HAP-1 (cell line): ENCODE data around the gene FHOD3.
"Not testable (repeated sequence)": the region's sequence is repeated elsewhere in the genome, so short reads cannot be mapped to it uniquely, and the experiment has no call there.

ENCODE experiments used
- DNase-seq, 2 experiments: peaks; one replicate each; pipeline ENCODE4 v3.0.0-alpha.2; 2016 to 2020; ENCODE audit warnings: low spot score in 2 of 2
- H3K27me3 ChIP-seq: fragments of 250-450 bp; sonication (Bioruptor Pico); 2 replicates; pipeline ENCODE4 v1.5.1; 2020; ENCODE audit warnings: low read depth, mild to moderate bottlenecking, moderate library complexity
- H3K36me3 ChIP-seq: fragments of 250-450 bp; sonication (Bioruptor Pico); replicated peaks from 2 replicates; pipeline ENCODE4 v1.5.1; 2020; ENCODE audit warnings: mild to moderate bottlenecking
- H3K4me1 ChIP-seq: fragments of 250-450 bp; sonication (Bioruptor Pico); 2 replicates; pipeline ENCODE4 v1.5.1; 2020; ENCODE audit warnings: mild to moderate bottlenecking
- H3K4me3 ChIP-seq: fragments of 250-450 bp; sonication (Bioruptor Pico); 2 replicates; pipeline ENCODE4 v1.5.1; 2020; ENCODE audit warnings: mild to moderate bottlenecking, moderate library complexity
- H3K9me3 ChIP-seq: fragments of 250-450 bp; sonication (Bioruptor Pico); 2 replicates; pipeline ENCODE4 v1.5.1; 2020; ENCODE audit warnings: mild to moderate bottlenecking, moderate library complexity
- in situ Hi-C: fragments of 300-500 bp; cut with MboI; formaldehyde crosslinking; loops from 3 replicates; pipeline ENCODE4 v1.14.3; 2020; ENCODE audit warnings: low sequenced_read_pairs, inconsistent platforms, mixed read lengths

Gene FHOD3

DNA sequence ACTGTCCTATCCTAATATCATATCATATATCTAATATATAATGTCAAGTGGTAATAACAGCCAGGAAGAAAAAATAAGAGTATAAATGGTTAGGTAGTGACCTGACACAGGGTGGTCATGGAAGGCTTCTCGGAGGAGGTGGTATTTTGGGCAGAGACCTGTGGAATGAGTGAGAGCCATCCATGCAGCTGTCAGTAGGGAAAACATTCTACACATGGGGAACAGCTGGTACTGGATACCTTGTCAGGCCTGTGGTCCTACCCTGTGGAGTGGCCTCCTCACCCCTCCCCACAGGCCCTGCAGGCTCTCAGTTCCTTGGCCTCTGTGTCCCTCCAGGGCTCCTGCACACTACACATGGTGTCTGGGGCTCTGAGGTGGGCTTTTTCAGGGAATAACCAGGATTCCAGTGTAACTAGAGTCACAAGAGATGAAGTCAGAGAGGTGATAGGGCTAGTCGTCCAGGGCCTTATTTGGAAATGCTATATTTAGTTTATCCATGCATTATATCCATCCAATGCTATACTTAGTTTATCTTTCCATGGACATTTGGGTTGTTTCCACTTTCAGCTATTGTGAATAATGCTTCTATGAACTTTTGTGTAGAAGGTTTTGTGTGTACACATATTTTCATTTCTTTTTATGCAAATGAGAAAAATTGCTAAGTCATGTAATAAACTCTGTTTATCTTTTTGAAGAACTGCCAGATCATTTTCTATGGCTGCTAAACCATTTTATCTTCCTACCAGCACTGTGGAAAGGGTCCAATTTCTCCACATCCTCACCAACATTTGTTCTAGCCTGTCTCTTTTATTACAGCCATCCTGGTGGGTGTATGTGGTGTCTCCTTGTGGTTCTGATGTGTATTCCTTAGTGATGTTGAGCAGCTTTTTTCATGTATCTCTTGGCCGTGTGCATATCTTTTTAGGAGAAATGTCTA lies 455.7 kb downstream of the FHOD3 start:
- Histone ChIP-seq H3K36me3 (no peaks in the 10 kb centered on the region), H3K4me1 (no peaks in the 10 kb centered on the region), H3K9me3 (no peaks in the 10 kb centered on the region), H3K27me3 (no peaks in the 10 kb centered on the region), H3K4me3 (no peak overlapping the region)
- in situ Hi-C loops: loop anchor here (25.0 kb wide), 2 partner anchors 466 to 666 kb away; partner anchors contain the start of gene FHOD3
- DNase-seq: no peak

DNA sequence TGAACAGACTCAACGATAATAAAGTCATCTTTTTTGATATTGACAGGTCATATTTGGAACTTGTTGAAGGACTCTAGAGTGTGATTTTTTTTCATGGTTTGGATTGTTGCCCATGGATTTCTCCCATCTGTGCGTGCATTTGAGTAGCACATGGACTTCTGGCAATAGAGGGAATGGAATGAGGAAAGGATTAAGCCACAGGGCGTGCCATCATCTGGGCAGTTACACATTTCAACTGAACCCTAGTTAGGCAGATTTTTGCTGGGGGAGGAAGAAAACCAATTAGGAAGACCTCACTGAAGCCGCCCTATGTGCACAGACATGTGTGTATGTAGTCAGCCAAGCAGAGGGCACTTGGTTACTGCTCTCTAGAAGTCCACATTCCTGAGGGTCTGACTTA lies 458.7 kb downstream of the FHOD3 start:
- DNase-seq: no peak

DNA sequence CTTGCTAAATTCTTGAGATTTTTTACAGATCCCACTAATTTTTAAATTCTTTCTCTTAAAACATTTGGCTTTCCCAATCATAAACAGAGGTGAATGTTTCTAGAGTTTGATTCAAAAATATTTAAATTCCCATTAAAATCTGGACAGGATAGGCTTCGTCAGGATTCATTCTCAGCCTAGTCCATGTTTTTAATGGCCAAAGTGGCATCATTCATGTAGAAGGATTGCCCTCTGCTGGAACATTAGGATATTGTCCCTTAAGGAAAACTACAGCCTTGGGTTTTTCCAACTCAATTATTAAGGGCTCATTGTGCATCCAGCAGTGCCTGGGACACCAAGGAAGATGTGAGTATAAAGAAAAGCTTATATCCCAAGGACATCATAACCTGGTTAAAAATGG lies 459.6 kb downstream of the FHOD3 start:
- H3K4me1 ChIP-seq: no peaks in the 10 kb centered on the region
- H3K9me3 ChIP-seq: no peaks in the 10 kb centered on the region
- no peaks in the 10 kb centered on the region for H3K27me3 ChIP-seq
- H3K4me3 ChIP-seq: no peak overlapping the region
- peak in 1 of 2 experiments; percentile 53 for DNase-seq
- H3K36me3 ChIP-seq: no peaks in the 10 kb centered on the region
- in situ Hi-C loops: loop anchor here (25.0 kb wide), 2 partner anchors 470 to 670 kb away; partner anchors contain the start of gene FHOD3

More for the DNA sequence above, 458.7 kb downstream of the FHOD3 start:
- no peaks in the 10 kb centered on the region for H3K4me1 ChIP-seq
- in situ Hi-C loops: loop anchor here (25.0 kb wide), 2 partner anchors 469 to 669 kb away; partner anchors contain the start of gene FHOD3
- H3K9me3 ChIP-seq: no peaks in the 10 kb centered on the region
- H3K27me3 ChIP-seq: no peaks in the 10 kb centered on the region
- H3K36me3 ChIP-seq: no peaks in the 10 kb centered on the region
- no peak overlapping the region for H3K4me3 ChIP-seq

DNA sequence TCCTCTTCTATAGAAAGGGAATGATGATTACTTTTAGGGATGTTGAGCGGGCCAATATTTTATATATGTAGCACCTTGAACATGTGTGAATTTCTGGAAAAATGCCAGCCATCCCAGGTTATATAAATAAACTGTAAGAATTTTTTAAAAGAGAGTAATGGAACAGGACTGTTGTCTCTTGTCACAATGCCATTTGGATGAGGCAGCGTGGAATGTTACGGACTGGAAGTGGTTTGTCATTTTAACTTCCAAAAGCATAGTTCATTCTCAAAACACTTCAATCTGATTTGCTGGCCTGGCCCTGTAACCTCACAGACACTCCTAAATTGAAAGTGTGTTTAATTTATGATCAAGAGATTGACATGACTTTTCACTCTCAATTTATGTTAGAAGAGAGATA lies 460.5 kb downstream of the FHOD3 start:
- no peaks in the 10 kb centered on the region for H3K27me3 ChIP-seq
- no peak for DNase-seq
- H3K4me1 ChIP-seq: no peaks in the 10 kb centered on the region
- no peak overlapping the region for H3K4me3 ChIP-seq
- H3K9me3 ChIP-seq: no peaks in the 10 kb centered on the region
- in situ Hi-C loops: loop anchor here (25.0 kb wide), 2 partner anchors 471 to 671 kb away; partner anchors contain the start of gene FHOD3
- no peaks in the 10 kb centered on the region for H3K36me3 ChIP-seq

DNA sequence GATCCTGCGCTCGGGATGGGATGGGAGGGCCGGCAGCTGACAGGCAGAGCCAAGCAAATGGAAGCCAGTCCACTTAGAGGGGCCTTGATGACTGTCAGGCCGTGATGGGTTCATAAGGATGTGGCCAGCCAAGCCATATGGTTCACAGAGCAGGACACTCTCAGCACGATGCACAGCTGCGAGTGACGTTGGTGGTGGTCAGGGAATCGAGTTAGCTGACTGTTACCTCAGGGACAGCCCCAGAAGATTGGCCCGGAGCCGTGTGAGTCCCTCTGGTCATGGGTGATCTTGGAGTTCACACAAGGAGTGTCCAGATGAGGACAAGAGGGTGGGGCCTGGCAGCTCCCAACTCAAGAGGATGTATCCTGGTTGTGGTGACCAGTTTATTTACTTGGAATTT lies 461.1 kb downstream of the FHOD3 start:
- DNase-seq: no peak
- H3K36me3 ChIP-seq: no peaks in the 10 kb centered on the region
- in situ Hi-C loops: loop anchor here (25.0 kb wide), 2 partner anchors 471 to 671 kb away; partner anchors contain the start of gene FHOD3
- H3K27me3 ChIP-seq: no peaks in the 10 kb centered on the region
- H3K4me3 ChIP-seq: no peak overlapping the region
- no peaks in the 10 kb centered on the region for H3K9me3 ChIP-seq
- H3K4me1 ChIP-seq: no peaks in the 10 kb centered on the region

DNA sequence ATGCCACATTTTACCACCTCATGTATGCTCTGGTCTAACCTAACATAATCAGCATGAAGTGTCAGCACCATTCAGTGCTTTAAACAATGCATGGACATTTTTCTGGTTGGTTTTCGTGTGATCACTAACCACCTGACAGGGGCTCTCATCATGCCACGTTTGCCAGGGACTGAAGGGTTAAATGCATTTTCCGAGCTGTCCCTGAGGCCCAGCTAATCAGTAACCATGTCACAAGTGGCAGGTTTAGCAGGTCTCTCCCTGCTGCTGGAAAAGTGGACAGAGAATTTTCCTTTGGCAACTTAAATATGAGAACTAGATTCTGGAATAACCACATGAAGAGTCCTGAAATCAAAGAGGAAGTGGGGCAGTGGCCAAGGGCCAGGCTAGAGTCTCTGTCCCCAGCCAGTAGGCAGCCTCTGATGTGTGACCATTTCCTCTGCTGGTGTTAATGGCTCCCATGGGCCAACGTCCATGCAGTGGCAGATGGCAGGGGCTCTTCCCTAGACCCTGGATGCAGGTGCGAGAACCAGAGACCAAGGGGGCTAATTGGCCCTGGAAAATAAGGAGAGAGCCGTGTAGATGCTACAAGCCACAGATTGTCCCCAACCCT lies 461.8 kb downstream of the FHOD3 start:
- in situ Hi-C loops: loop anchor here (25.0 kb wide), 2 partner anchors 472 to 672 kb away; partner anchors contain the start of gene FHOD3
- Histone ChIP-seq H3K27me3 (no peaks in the 10 kb centered on the region), H3K9me3 (no peaks in the 10 kb centered on the region), H3K4me1 (no peaks in the 10 kb centered on the region), H3K4me3 (no peak overlapping the region), H3K36me3 (no peaks in the 10 kb centered on the region)
- no peak for DNase-seq

DNA sequence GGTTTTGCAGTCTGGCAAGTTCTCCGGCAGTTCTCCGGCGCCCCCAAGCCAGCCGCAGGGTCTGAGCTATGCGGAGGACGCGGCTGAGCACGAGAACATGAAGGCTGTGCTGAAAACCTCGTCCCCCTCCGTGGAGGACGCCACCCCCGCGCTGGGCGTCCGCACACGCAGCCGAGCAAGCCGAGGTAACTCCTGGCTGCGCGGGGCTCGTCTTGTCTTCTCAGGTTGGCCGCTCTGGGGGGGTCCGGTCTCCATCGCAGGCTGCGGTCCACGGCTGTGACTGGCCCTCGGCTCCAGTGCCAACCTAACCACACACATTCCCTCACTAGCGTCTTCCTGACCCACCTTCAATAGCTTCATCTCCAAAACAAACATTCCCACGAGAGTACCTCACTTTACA lies 463.1 kb downstream of the FHOD3 start:
- H3K36me3 ChIP-seq: no peaks in the 10 kb centered on the region
- in situ Hi-C loops: loop anchor here (25.0 kb wide), 2 partner anchors 473 to 673 kb away; partner anchors contain the start of gene FHOD3
- DNase-seq: no peak
- H3K4me3 ChIP-seq: no peak overlapping the region
- H3K27me3 ChIP-seq: no peaks in the 10 kb centered on the region
- no peaks in the 10 kb centered on the region for H3K4me1 ChIP-seq
- H3K9me3 ChIP-seq: no peaks in the 10 kb centered on the region

DNA sequence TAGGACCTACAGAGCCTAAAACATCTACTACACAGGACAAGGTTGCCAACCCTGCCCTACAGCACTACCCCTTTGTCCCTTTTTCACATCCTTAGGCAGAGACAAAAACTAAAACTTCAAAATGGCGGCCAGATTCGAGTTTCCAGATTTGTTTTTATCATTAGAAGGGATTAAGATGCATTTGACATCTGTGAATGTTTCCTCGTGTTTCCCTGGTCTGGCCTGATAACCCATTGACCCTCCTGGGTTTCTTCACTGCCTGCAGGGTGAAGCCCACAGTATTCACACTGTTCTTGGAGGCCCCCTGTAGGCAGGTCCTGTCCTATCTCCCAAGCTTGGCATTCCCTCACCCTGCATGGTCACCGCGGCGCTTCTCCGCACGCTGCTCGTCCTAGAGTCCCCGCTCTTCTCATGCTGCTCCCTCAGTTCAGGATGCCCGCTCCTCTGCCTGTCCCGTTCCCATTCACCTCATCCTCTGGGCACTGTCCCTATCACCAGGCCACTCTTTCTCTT lies 463.7 kb downstream of the FHOD3 start:
- in situ Hi-C loops: loop anchor here (25.0 kb wide), 2 partner anchors 474 to 674 kb away; partner anchors contain the start of gene FHOD3
- no peaks in the 10 kb centered on the region for H3K27me3 ChIP-seq
- H3K9me3 ChIP-seq: no peaks in the 10 kb centered on the region
- H3K36me3 ChIP-seq: no peaks in the 10 kb centered on the region
- no peak for DNase-seq
- H3K4me3 ChIP-seq: no peak overlapping the region
- H3K4me1 ChIP-seq: no peaks in the 10 kb centered on the region

DNA sequence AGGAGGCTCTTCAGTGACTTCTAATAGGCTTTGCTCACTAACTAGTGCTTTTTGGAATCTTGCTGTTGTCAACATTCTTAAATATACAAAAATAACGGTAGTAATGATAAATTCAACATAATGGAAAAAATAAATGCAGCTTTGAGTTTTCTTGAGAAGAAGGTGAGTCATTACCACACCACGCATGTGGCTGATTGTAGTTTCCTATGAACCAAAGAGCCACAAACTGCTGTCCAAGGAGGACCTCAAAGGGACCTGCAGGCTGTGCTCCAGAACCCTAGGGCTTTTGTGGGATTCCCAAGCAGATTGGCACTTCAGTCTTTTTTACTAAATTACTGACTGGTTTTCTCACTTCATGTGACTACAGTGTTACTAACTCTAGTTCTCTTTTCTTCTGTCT lies 464.6 kb downstream of the FHOD3 start:
- Histone ChIP-seq H3K27me3 (no peaks in the 10 kb centered on the region), H3K4me1 (no peaks in the 10 kb centered on the region), H3K9me3 (no peaks in the 10 kb centered on the region), H3K36me3 (no peaks in the 10 kb centered on the region), H3K4me3 (no peak overlapping the region)
- no peak for DNase-seq
- in situ Hi-C loops: loop anchor here (25.0 kb wide), 2 partner anchors 475 to 675 kb away; partner anchors contain the start of gene FHOD3

DNA sequence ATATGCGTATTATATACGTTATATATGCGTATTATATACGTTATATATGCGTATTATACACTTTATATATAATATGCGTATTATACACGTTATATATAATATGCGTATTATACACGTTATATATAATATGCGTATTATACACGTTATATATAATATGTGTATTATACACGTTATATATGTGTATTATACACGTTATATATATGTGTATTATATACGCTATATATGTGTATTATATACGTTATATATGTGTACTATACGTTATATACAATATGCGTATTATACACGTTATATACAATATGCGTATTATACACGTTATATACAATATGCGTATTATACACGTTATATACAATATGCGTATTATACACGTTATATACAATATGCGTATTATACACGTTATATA lies 465.5 kb downstream of the FHOD3 start:
- DNase-seq: not testable (repeated sequence)
- in situ Hi-C loops: loop anchor here (25.0 kb wide), 2 partner anchors 476 to 676 kb away; partner anchors contain the start of gene FHOD3

DNA sequence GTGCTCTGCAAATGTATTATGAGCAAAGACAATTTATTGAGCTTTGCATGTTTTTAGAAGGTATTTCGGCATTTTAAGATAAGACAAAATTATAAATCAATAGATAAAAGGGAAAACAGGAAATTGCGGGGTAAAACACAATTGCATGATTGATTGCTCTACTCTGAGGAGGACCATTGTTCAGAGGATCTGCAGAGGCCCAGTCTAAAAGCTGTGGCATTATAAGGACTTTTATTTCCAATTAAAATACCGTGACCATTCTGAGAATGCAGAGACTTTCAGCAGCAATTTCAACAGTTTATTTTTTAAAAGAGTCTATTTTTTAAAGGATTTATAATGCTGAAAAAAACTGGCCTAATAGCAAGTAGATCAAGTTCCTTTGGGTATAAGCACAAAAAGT lies 469.3 kb downstream of the FHOD3 start:
- Histone ChIP-seq H3K27me3 (no peaks in the 10 kb centered on the region), H3K4me1 (no peaks in the 10 kb centered on the region), H3K4me3 (no peak overlapping the region), H3K9me3 (no peaks in the 10 kb centered on the region), H3K36me3 (no peaks in the 10 kb centered on the region)
- DNase-seq: no peak
- in situ Hi-C loops: loop anchor here (25.0 kb wide), 2 partner anchors 480 to 680 kb away; partner anchors contain the start of gene FHOD3

More for the DNA sequence above, 465.5 kb downstream of the FHOD3 start:
- H3K9me3 ChIP-seq, H3K36me3 ChIP-seq, H3K4me3 ChIP-seq, H3K27me3 ChIP-seq, H3K4me1 ChIP-seq: not testable (repeated sequence)

DNA sequence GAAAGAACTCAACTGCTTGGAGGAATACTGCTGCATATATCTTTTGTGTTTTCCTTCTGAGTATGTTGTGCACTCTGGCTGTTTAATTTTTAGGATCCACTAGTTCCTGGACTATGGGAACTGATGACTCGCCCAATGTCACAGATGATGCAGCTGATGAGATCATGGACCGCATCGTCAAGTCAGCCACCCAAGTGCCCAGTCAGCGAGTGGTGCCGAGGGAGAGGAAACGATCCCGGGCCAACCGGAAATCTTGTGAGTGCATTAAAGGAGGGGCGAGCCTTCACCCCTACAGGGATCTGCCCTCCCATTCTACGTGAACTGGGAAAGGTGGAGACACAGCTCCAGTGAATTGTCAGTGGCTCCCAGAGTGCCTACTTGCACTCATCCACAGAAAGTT lies 471.7 kb downstream of the FHOD3 start:
- Histone ChIP-seq H3K36me3 (no peaks in the 10 kb centered on the region), H3K4me1 (no peaks in the 10 kb centered on the region), H3K27me3 (no peaks in the 10 kb centered on the region), H3K4me3 (no peak overlapping the region), H3K9me3 (no peaks in the 10 kb centered on the region)
- in situ Hi-C loops: loop anchor here (25.0 kb wide), 2 partner anchors 482 to 682 kb away; partner anchors contain the start of gene FHOD3
- DNase-seq: no peak

DNA sequence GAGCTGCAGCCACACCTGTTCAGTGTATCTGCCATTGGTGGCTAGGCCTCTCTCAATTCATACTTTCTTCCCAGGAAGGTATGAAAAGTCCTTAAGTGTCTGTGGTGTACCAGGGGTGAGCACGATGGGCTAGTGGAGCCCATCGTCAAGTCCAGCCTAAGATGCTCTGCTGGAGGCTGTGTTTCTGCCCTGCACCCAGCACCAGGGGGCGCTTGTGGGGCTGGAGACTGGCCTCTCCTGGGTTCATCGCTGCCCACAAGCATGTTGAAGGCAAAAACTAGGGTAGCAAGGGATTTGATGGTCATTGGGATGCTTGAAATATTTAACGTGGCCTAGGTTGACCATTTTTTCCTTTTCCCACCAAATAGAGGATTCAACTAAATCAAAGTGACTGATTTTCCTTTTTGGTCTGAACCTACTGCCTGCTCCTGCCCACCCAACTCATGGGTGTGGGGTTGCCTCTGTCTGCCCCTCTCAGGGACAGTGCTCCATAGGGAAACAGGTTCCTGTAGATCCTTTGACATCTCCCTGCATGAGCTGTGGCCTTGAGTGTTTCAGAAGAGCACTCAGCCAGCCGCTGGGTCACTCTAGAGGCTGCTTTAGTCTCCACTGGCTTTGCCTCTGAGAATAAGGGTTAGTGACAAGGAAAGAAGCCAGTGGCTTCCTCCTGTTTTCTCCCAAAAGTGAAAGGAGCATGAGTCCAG lies 472.2 kb downstream of the FHOD3 start:
- peak in 1 of 2 experiments; percentile 70 for DNase-seq
- in situ Hi-C loops: loop anchor here (25.0 kb wide), 2 partner anchors 482 to 682 kb away; partner anchors contain the start of gene FHOD3
- H3K4me3 ChIP-seq: no peak overlapping the region
- no peaks in the 10 kb centered on the region for H3K4me1 ChIP-seq
- H3K9me3 ChIP-seq: no peaks in the 10 kb centered on the region
- H3K36me3 ChIP-seq: no peaks in the 10 kb centered on the region
- H3K27me3 ChIP-seq: no peaks in the 10 kb centered on the region
